ENCODE measurements around the gene KRTAP20-4.

KRTAP20-4 gene

DNA sequence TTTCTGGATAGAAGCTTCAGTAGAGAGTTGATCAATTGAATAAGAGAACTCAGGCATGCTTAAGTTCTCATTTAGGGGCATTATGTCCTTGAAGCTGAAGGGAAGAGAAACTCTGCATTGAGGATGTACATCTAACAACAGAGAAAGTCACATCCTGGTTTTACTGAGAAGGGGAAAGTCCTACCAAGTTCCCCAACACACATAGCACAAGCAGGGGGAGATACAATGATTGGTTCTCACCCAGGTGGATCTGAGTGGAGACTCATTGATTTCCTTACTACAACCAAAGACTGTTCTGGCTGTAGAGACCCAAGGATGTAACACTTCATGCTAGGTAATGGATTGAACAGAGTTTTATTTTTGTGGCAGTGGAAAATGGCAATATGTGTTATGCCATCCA is 5.2 kb upstream of the KRTAP20-4 start:
- Histone ChIP-seq H3K27me3 (no peaks in the 10 kb centered on the region), H3K4me3 (ENCODE audit: low read depth, low read length) (no peak overlapping the region), H3K9me3 (no peaks in the 10 kb centered on the region), H3K36me3 (no peaks in the 10 kb centered on the region), H3K4me1 (no peaks in the 10 kb centered on the region; the same call in 1 of the 2 replicates)
- DNase-seq = no peak
- TF ChIP-seq, protein P1, sequence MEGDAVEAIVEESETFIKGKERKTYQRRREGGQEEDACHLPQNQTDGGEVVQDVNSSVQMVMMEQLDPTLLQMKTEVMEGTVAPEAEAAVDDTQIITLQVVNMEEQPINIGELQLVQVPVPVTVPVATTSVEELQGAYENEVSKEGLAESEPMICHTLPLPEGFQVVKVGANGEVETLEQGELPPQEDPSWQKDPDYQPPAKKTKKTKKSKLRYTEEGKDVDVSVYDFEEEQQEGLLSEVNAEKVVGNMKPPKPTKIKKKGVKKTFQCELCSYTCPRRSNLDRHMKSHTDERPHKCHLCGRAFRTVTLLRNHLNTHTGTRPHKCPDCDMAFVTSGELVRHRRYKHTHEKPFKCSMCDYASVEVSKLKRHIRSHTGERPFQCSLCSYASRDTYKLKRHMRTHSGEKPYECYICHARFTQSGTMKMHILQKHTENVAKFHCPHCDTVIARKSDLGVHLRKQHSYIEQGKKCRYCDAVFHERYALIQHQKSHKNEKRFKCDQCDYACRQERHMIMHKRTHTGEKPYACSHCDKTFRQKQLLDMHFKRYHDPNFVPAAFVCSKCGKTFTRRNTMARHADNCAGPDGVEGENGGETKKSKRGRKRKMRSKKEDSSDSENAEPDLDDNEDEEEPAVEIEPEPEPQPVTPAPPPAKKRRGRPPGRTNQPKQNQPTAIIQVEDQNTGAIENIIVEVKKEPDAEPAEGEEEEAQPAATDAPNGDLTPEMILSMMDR (IDR thresholded peaks at IDR 0.05; ENCODE audit: low read depth, low read length) = no peak

DNA sequence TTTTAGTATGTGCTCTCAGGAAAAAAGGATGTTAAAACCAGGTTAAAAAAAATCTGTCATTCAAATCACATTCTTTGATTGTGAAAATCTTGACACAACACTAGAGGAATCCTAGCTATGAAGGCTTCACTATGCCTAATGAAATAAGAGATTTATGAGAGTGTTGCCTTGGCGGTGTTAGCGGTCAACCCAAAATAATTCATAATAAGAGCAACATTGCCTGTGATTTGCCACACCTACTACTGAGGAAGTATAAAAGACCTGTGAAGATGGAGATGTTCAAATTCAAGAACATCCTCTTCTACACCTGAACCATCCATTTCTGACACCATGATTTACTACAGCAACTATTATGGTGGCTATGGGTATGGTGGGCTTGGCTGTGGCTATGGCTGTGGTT is 4.3 kb upstream of the KRTAP20-4 start, which contains the start of gene KRTAP20-1:
Gene KRTAP20-1, plus strand, starts transcription at position 301 of the 400 bp plus-strand sequence. Its CDS starts 30 bp downstream, at position 331.
- Histone ChIP-seq H3K27me3 (no peaks in the 10 kb centered on the region), H3K4me1 (no peaks in the 10 kb centered on the region; the same call in 1 of the 2 replicates), H3K4me3 (ENCODE audit: low read depth, low read length) (no peak within 1 kb of the TSS), H3K36me3 (no peaks in the 10 kb centered on the region), H3K9me3 (no peaks in the 10 kb centered on the region)
- TF ChIP-seq, protein P1 (IDR thresholded peaks at IDR 0.05; ENCODE audit: low read depth, low read length) = no peak
- no peak for DNase-seq

DNA sequence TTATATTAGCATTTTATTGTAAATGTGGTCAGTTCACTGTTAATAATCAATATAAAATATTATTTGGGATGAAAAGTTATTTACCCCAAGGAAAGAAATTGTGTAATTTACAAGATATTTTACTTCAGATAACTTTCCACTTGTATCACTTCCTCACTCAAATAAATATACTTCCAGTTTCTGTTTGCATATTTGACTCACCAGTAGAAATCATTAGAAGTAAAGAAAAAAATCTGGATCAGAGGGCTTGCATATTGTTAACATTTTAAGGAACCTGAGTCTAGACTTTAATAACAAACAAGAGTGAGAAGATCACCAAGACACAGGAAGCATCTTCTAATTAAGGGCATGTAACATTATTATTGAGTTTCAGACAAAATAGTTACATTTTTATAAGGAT is 347 bp upstream of the KRTAP20-4 start:
- H3K9me3 ChIP-seq = no peaks in the 10 kb centered on the region
- TF ChIP-seq, protein P1 (IDR thresholded peaks at IDR 0.05; ENCODE audit: low read depth, low read length) = no peak
- DNase-seq = no peak

DNA sequence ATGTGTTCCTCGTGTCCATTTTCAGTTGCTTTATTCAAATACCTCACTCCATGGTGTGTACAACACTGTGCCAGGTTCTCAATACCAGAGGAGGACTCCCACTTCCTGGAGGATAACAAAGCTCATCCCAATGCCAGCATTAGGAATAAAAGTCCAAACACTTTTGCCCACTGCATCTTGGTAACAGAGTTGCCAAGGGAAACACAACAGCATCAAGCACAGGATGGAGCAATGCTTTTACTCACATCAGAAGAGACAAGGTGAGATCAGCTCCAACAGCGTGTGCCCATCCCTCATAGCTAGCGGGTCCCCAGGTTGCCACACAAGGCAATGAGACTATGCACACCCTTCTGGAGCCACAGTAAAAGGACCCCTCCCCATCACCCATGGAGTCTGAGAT is 2.9 kb downstream of the KRTAP20-4 start:
- Histone ChIP-seq H3K4me1 (no peaks in the 10 kb centered on the region), H3K4me3 (ENCODE audit: low read depth, low read length) (no peak overlapping the region), H3K36me3 (no peaks in the 10 kb centered on the region), H3K27me3 (no peaks in the 10 kb centered on the region), H3K9me3 (no peaks in the 10 kb centered on the region)
- TF ChIP-seq, protein P1 (IDR thresholded peaks at IDR 0.05; ENCODE audit: low read depth, low read length) = no peak
- no peak for DNase-seq

More for the DNA sequence above, 347 bp upstream of the KRTAP20-4 start:
- no peaks in the 10 kb centered on the region for H3K36me3 ChIP-seq
- no peaks in the 10 kb centered on the region for H3K4me1 ChIP-seq
- H3K4me3 ChIP-seq (ENCODE audit: low read depth, low read length) = no peak overlapping the region
- H3K27me3 ChIP-seq = no peaks in the 10 kb centered on the region

DNA sequence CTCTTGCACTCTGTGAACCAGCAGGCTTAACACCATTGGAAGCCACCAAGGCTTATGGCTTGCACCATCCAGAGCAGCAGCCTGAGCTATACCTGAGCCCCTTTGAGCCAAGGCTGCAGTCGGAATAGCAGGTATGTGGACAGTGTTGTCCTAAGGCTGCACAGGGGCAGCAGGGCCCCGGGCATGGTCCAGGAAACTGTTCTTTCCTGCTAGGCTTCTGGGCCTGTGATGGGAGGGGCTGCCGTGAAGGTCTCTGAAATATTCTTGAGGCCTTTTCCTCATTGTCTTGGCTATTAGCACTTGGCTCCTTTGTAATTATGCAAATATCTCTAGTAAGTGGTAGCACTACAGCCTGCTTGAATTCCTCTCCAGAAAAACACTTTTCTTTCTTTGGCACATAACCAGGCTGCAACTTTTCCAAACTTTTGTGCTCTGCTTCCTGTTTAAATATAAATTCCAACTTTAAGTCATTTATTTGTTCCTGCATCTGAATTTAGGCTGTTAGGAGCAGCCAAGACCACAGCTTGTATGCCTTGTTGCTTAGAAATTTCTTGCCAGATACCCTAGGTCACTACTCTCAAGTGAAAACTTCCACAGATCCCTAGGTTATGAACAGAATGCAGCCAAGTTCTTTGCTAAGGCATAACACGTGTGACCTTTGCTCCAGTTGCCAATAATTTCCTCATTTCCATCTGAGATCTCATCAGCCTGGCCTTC is 5.2 kb downstream of the KRTAP20-4 start:
- DNase-seq = no peak
- TF ChIP-seq, protein P1 (IDR thresholded peaks at IDR 0.05; ENCODE audit: low read depth, low read length) = no peak
- Histone ChIP-seq H3K9me3 (no peaks in the 10 kb centered on the region), H3K4me3 (ENCODE audit: low read depth, low read length) (no peak overlapping the region), H3K36me3 (no peaks in the 10 kb centered on the region), H3K27me3 (no peaks in the 10 kb centered on the region), H3K4me1 (no peaks in the 10 kb centered on the region)

DNA sequence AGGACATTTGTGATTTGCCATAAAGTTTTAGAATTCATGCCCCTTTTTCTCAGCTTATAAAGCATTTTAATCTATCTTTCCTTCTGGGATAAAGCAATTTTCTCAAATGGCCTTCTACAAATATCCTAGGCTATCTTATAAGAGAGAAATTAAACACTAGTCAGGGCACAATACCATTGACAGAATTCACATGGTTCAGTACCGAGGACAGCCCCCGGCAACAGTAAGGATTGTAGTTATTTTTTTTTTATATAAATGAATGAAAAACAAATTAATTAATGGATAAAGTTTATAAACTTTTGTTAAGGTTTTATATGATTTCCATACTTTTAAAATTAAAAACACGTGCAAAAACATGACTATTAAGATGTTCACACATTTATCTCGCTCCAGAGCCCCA is 7.7 kb downstream of the KRTAP20-4 start:
- no peak for DNase-seq
- no peaks in the 10 kb centered on the region for H3K27me3 ChIP-seq
- no peaks in the 10 kb centered on the region for H3K36me3 ChIP-seq
- no peak overlapping the region for H3K4me3 ChIP-seq (ENCODE audit: low read depth, low read length)
- TF ChIP-seq, protein P1 (IDR thresholded peaks at IDR 0.05; ENCODE audit: low read depth, low read length) = no peak
- H3K4me1 ChIP-seq = no peaks in the 10 kb centered on the region
- H3K9me3 ChIP-seq = no peaks in the 10 kb centered on the region

Measured in BE2C (cell line).